Fibroblast of pulmonary artery (primary cell): Measurements from ENCODE around the gene MSX1.
"Not testable (repeated sequence)": the region's sequence is repeated elsewhere in the genome, so short reads cannot be mapped to it uniquely, and the experiment has no call there.

Experiments
- DNase-seq: peaks from one replicate; pipeline ENCODE4 v3.0.0-alpha.2; 2010; ENCODE audit warnings: low read depth
- H3K4me3 ChIP-seq: replicated peaks from 2 replicates; pipeline ENCODE4 v1.5.1; 2011; ENCODE audit warnings: low read depth, mild to moderate bottlenecking, control low read depth, low read length, moderate library complexity
- TF ChIP-seq, protein P1 (sequence below): IDR thresholded peaks from 2 replicates; pipeline ENCODE4 v1.5.1; 2011; ENCODE audit warnings: mild to moderate bottlenecking, control low read depth, low read length, inconsistent platforms; ENCODE audit errors: missing control alignments

Gene MSX1

GRCh38 chr4:4820261-4820660, 39.2 kb upstream of the MSX1 start:
- DNase-seq: no peak
- H3K4me3 ChIP-seq: no peak overlapping the region
- TF ChIP-seq, protein P1, sequence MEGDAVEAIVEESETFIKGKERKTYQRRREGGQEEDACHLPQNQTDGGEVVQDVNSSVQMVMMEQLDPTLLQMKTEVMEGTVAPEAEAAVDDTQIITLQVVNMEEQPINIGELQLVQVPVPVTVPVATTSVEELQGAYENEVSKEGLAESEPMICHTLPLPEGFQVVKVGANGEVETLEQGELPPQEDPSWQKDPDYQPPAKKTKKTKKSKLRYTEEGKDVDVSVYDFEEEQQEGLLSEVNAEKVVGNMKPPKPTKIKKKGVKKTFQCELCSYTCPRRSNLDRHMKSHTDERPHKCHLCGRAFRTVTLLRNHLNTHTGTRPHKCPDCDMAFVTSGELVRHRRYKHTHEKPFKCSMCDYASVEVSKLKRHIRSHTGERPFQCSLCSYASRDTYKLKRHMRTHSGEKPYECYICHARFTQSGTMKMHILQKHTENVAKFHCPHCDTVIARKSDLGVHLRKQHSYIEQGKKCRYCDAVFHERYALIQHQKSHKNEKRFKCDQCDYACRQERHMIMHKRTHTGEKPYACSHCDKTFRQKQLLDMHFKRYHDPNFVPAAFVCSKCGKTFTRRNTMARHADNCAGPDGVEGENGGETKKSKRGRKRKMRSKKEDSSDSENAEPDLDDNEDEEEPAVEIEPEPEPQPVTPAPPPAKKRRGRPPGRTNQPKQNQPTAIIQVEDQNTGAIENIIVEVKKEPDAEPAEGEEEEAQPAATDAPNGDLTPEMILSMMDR: no peak

DNA sequence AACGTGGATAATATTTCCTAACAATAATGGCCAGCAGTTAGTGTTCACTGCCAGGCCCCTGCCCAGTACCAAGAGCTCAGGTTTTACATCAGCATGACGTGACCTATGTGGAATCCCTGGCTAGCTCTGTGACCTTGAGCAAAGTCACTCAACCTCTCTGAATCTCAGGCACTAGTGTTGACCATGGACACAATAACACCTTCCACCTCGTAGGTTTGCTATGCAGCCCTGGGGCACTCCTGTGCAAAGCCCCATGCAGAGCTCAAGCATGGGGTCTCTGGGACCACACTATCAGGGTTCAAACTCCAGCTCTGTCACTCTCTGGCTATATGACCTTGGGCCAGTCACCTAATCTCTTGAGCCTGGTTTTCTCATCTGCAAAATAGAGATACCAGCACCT, 38.7 kb upstream of the MSX1 start:
- no peak overlapping the region for H3K4me3 ChIP-seq
- DNase-seq: no peak
- TF ChIP-seq, protein P1: no peak

- TF ChIP-seq, protein P1: no peak
- no peak for DNase-seq
- no peak overlapping the region for H3K4me3 ChIP-seq
These were observed 37.9 kb upstream of the MSX1 start for GRCh38 chr4:4821577-4821976.

- DNase-seq, H3K4me3 ChIP-seq: not testable (repeated sequence)
These were observed 37.2 kb upstream of the MSX1 start for GRCh38 chr4:4822286-4822685.

- no peak for DNase-seq
- no peak overlapping the region for H3K4me3 ChIP-seq
- TF ChIP-seq, protein P1: no peak
These were observed 35.8 kb upstream of the MSX1 start for GRCh38 chr4:4823621-4824162.

- no peak for DNase-seq
- no peak overlapping the region for H3K4me3 ChIP-seq
- TF ChIP-seq, protein P1: no peak
These were observed 35.2 kb upstream of the MSX1 start for GRCh38 chr4:4824232-4824631.

GRCh38 chr4:4825431-4825830, 34.0 kb upstream of the MSX1 start:
- no peak for DNase-seq
- TF ChIP-seq, protein P1: no peak
- no peak overlapping the region for H3K4me3 ChIP-seq
